ENCODE results near the gene XYLT1.

The XYLT1 gene

DNA sequence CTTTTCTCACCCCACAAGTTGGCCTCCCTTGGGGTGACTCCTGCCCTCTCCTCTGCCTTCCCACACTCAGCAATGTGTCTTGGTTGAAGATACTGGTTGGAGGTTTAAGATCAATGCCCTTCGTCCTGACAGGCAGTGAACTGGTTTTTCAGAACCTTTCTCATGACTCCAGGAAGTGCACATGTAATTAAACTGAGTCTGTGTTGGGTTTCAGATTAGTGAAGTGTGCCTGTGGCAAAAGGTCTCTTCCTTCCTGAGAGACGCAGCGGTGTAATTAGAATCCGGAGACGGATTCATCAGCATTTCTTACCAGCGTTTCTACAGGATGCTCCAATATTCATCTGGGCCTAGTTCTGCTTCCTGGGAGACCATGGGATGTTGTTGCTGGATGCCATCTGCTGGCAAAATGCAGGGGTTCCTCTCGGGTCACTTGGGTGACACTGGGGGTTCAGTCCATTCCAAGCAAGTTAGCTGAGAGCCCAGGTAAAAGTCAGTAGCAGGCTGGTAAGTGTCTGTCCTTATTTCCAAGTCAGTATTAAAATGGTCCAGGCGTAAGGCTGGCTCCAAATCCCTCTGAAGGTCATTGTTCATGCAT lies 233.3 kb downstream of the XYLT1 start:
- DNase-seq (ENCODE audit: low read depth in 2 of 2, low spot score in 1 of 2): no peak

- no peak for DNase-seq (ENCODE audit: low read depth in 2 of 2, low spot score in 1 of 2)
Observed at GRCh38 chr16:17235147-17235815, 235.5 kb downstream of the XYLT1 start.

- DNase-seq (ENCODE audit: low read depth in 2 of 2, low spot score in 1 of 2): no peak
Observed at GRCh38 chr16:17233318-17234002, 237.3 kb downstream of the XYLT1 start.

DNA sequence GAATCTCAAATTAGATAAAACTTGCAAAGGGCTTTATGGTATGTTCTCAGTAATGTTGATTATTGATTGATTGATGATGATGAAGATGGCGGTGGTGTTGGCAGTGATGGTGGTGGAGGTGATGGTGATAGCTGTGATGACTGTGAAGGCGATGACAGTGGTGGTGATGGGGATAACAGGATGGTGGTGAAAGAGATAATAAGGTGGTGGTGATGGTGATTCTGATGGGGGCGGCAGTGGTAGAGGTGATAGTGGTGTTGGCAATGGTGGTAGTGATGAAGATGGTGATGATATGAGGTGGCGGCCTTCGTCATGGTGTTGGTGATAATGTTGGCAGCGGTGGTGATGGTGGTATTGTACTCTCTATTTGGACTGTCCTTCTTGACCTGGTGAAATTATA lies 238.3 kb downstream of the XYLT1 start:
- DNase-seq (ENCODE audit: low read depth in 2 of 2, low spot score in 1 of 2): no peak

DNA sequence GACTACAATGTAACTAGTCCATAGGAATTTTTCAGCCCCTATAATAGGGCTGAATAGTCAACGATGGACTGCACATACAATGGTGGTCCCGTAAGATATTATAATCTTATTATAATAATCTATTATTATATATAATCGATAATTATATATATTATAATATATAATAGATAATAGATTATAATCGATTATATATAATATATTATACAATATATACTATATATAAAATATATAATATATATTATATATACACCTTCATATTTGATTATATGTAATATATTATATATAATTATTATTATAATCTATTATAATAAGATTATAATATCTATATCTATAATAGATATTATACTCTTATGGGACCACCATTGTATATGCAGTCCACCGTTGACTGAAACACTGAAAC lies 238.8 kb downstream of the XYLT1 start:
- DNase-seq (ENCODE audit: low read depth in 2 of 2, low spot score in 1 of 2): no peak

GRCh38 chr16:17230932-17231581 lies 239.7 kb downstream of the XYLT1 start:
- no peak for DNase-seq (ENCODE audit: low read depth in 2 of 2, low spot score in 1 of 2)

DNA sequence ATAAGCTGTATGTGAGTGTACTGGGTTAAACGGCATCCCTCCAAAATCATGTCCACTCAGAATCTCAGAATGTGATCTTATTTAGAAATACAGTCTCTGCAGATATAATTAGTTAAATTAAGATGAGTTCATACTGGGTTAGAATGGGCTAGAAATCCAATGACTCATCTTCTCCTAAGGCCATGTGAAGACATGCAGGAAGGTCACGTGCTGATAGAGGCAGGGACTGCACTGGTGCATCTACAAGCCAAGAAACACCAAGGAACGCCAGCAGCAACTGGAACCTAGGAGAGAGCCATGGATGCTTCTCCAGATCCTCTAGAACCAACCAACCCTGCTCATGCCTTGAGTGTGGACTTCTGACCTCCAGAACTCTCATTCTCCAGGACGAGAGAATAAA lies 241.0 kb downstream of the XYLT1 start:
- DNase-seq (ENCODE audit: low read depth in 2 of 2, low spot score in 1 of 2): no peak

GRCh38 chr16:17229131-17229530 lies 241.6 kb downstream of the XYLT1 start:
- no peak for DNase-seq (ENCODE audit: low read depth in 2 of 2, low spot score in 1 of 2)

- DNase-seq (ENCODE audit: low read depth in 2 of 2, low spot score in 1 of 2): no peak
Observed at GRCh38 chr16:17228708-17229055, 242.1 kb downstream of the XYLT1 start.

- DNase-seq (ENCODE audit: low read depth in 2 of 2, low spot score in 1 of 2): no peak
Observed at GRCh38 chr16:17228048-17228707, 242.6 kb downstream of the XYLT1 start.

- no peak for DNase-seq (ENCODE audit: low read depth in 2 of 2, low spot score in 1 of 2)
Observed at GRCh38 chr16:17227278-17227677, 243.5 kb downstream of the XYLT1 start.

GRCh38 chr16:17225541-17225940 lies 245.2 kb downstream of the XYLT1 start:
- DNase-seq (ENCODE audit: low read depth in 2 of 2, low spot score in 1 of 2): no peak

- DNase-seq (ENCODE audit: low read depth in 2 of 2, low spot score in 1 of 2): peak in 1 of 2 donors; percentile 6
Observed at GRCh38 chr16:17224879-17225281, 245.9 kb downstream of the XYLT1 start.

GRCh38 chr16:17224350-17224749 lies 246.4 kb downstream of the XYLT1 start:
- no peak for DNase-seq (ENCODE audit: low read depth in 2 of 2, low spot score in 1 of 2)

DNA sequence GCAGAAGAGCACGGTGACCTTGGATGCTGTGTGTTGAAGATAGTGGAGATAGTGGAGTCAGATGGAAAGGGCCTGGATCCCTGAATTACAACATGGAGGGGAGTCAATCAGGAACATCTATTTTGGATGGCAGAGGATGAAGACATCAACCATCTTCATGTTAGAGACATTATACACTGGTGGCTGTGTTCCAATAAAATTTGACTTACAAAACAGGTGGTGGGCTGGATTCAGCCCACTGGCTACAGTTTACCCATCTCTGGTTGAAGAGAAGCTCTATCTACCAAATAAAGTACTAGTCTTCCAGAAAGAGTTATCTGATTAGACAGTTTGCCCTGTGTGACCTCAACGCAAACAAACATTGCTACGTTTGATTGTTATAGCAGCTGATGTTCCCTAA lies 247.2 kb downstream of the XYLT1 start:
- no peak for DNase-seq (ENCODE audit: low read depth in 2 of 2, low spot score in 1 of 2)

GRCh38 chr16:17222871-17223401 lies 247.8 kb downstream of the XYLT1 start:
- DNase-seq (ENCODE audit: low read depth in 2 of 2, low spot score in 1 of 2): no peak

DNA sequence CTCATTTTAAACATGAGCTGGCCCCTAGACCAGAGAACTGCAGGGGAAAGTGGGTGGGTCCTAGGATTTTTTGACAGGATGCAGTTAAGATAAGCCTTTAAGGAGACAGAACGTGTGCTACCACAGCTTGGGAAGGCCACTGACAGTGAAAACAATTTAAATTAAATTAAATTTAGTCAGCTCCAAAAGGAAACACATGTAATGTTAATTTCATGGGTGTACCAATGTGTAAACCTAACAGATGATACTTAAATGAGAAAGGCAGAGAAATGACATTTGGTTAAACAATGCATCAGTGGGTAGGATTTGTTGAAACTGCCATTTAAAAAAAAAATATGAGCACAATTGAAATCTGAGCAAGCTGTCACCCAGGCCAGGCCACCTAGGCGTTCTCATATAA lies 250.8 kb downstream of the XYLT1 start:
- no peak for DNase-seq (ENCODE audit: low read depth in 2 of 2, low spot score in 1 of 2)

DNA sequence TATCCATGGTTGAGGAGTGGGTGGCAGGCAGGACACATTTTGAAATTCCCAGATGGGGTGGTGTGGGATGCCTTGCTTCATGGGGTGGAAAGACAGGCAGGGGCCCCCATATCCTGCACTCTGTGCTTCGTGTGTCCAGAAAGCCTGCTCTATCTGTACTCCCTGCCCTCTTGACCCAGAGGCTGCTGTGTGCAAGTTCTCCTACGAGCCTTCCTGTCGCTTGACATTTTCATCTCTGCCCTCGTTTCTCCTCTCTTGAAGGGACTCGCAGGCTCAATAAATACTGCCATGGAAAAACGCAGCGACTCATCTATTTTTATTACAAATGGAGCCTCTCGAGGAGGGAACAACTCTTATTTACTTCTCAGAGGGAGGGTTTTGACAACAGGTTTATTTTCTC lies 254.8 kb downstream of the XYLT1 start:
- no peak for DNase-seq (ENCODE audit: low read depth in 2 of 2, low spot score in 1 of 2)

GRCh38 chr16:17215306-17215705 lies 255.5 kb downstream of the XYLT1 start:
- DNase-seq (ENCODE audit: low read depth in 2 of 2, low spot score in 1 of 2): no peak

- no peak for DNase-seq (ENCODE audit: low read depth in 2 of 2, low spot score in 1 of 2)
Observed at GRCh38 chr16:17213974-17214373, 256.8 kb downstream of the XYLT1 start.

DNA sequence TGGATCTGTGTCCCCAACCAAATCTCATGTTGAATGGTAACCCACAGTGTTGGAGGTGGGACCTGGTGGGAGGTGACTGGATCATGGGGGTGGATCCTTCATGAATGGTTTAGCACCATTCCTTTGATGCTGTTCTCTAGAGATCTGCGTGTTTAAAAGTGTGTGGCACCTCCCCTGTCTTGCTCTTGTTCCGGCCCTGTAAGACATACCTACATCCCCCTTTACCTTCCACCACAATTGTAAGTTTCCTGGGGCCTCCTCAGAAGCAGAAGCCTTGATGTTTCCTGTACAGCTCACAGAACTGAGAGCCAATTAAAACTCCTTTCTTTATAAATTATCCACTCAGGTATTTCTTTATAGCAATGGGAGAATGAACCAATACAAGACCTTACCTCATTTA lies 257.7 kb downstream of the XYLT1 start:
- no peak for DNase-seq (ENCODE audit: low read depth in 2 of 2, low spot score in 1 of 2)
